Measurements from ENCODE around the gene AOC3. TPM values are rescaled to one million over a fixed set of nuclear protein-coding genes. Genes with fewer than 3 reads are reported as not detected.

Gene AOC3
- total and polyA plus RNA-seq, 2 of the 4 experiments (the other 2 are of a cell fraction), result 0.17 TPM; not detected in 1

- TF ChIP-seq ELK1 (IDR thresholded peaks at IDR 0.05; ENCODE audit: borderline replicate concordance, low read depth, low read length) (no peak), USF2 (IDR thresholded peaks at IDR 0.05; ENCODE audit: low read depth, low read length) (no peak), CEBPB (IDR thresholded peaks at IDR 0.05; ENCODE audit: low read depth, low read length) (no peak), MAFK (IDR thresholded peaks at IDR 0.05; ENCODE audit: low read depth, low read length) (0 out of 2 replicates have a peak, but pooled peaks have one; percentile 6), NFE2L2 (IDR thresholded peaks at IDR 0.05; ENCODE audit: low read depth, low read length) (no peak)
These were observed 31.0 kb upstream of the AOC3 start (continued) for GRCh38 chr17:42819939-42820535.

Data from IMR-90 (cell line).